Measurements from ENCODE around the gene TLL1. TPM values are rescaled to one million over a fixed set of nuclear protein-coding genes. Genes with fewer than 3 reads are reported as not detected.

Gene TLL1
- total and polyA plus RNA-seq, 2 donors (not counting 3 experiments of a cell fraction or from before 2014, with no cell fraction given) = 0.41 to 1.4 TPM

DNA sequence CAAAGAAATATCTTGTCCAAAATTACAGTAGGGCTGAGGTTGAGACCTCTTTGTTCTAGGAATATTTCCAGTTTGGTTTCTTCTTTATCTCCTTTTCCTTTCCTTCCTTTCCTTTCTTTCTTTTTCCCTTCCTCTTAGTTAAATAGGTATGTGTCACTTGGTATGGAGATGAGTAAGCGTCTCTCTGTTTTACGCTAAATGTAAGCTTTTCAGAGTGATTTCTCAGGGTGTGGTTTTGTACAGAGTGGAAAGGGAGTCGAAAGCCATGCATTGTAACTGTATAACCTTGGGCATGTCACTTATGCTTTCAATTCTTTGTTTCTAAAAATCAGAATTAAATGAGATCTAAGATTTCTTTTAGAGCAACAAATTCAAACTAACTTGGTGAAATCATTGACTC lies 54.8 kb downstream of the TLL1 start:
- CTCF ChIA-PET = interaction anchor here (1.7 kb wide), 1 partner anchor 435 kb away, joined by 3 read pairs; no protein-coding TSS in a partner anchor
- DNase-seq (ENCODE audit: low read depth, low spot score) (no peak), FAIRE-seq (no peak)
- intact Hi-C loops (cut with micrococcal nuclease) (no loop called here), dilution Hi-C loops (cut with MboI; ENCODE audit: extremely low pct_ligation_motif_present, low sequenced_read_pairs) (no loop called here)
- no peaks in the 10 kb centered on the region for H3K27me3 ChIP-seq (ENCODE audit: control insufficient read depth in 2 of 2, insufficient read depth in 2 of 2, low read length in 2 of 2)
- H3K27ac ChIP-seq (ENCODE audit: insufficient read depth, low read depth, low read length) = no peak overlapping the region
- TF ChIP-seq POLR2A (IDR thresholded peaks at IDR 0.05; ENCODE audit: low read depth, low read length) = no peak
- TF ChIP-seq JUN (IDR thresholded peaks at IDR 0.05; ENCODE audit: borderline replicate concordance, insufficient read depth, insufficient read length, low read depth) = no peak
- TF ChIP-seq FOS (IDR thresholded peaks at IDR 0.05; ENCODE audit: borderline replicate concordance, insufficient read depth, low read length) = peak; percentile 27
- TF ChIP-seq, protein P1, sequence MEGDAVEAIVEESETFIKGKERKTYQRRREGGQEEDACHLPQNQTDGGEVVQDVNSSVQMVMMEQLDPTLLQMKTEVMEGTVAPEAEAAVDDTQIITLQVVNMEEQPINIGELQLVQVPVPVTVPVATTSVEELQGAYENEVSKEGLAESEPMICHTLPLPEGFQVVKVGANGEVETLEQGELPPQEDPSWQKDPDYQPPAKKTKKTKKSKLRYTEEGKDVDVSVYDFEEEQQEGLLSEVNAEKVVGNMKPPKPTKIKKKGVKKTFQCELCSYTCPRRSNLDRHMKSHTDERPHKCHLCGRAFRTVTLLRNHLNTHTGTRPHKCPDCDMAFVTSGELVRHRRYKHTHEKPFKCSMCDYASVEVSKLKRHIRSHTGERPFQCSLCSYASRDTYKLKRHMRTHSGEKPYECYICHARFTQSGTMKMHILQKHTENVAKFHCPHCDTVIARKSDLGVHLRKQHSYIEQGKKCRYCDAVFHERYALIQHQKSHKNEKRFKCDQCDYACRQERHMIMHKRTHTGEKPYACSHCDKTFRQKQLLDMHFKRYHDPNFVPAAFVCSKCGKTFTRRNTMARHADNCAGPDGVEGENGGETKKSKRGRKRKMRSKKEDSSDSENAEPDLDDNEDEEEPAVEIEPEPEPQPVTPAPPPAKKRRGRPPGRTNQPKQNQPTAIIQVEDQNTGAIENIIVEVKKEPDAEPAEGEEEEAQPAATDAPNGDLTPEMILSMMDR (IDR thresholded peaks at IDR 0.05; ENCODE audit: extremely low read depth in 1 of 2, insufficient read depth in 1 of 2, low read depth in 1 of 2, low read length in 2 of 2) = no peak
- no peak overlapping the region for H3K9ac ChIP-seq (replicated peaks; ENCODE audit: extremely low read depth, insufficient read depth, low read length)
- no peaks in the 10 kb centered on the region for H4K20me1 ChIP-seq (replicated peaks; ENCODE audit: control insufficient read depth, extremely low read depth, insufficient read depth, low read length)
- H3K4me2 ChIP-seq (ENCODE audit: insufficient read depth, low read length) = no peak overlapping the region
- no peaks in the 10 kb centered on the region for H3K9me3 ChIP-seq (replicated peaks; ENCODE audit: control insufficient read depth, insufficient read depth, low read length)
- no peak overlapping the region for H3K4me3 ChIP-seq (replicated peaks in 1 of 3; ENCODE audit: insufficient read depth in 1 of 3, low read depth in 1 of 3, low read length in 3 of 3)
- H3K79me2 ChIP-seq (ENCODE audit: control insufficient read depth, insufficient read depth, low read length) = no peaks in the 10 kb centered on the region
- no peaks in the 10 kb centered on the region for H3K9me1 ChIP-seq (replicated peaks; ENCODE audit: control insufficient read depth, extremely low read depth, insufficient read depth, low read length)
- H2AFZ ChIP-seq (ENCODE audit: low read depth, low read length) = no peak overlapping the region
- peaks cover 20% of the 10 kb centered on the region for H3K4me1 ChIP-seq (ENCODE audit: control insufficient read depth, extremely low read depth, insufficient read depth, low read length)
- BruUV-seq (replicated peaks) = no TSS peak
- POLR2A ChIA-PET = no interaction called here
- no peaks in the 10 kb centered on the region for H3K36me3 ChIP-seq (ENCODE audit: control insufficient read depth in 2 of 2, extremely low read depth in 1 of 2, insufficient read depth in 2 of 2, low read length in 2 of 2)

DNA sequence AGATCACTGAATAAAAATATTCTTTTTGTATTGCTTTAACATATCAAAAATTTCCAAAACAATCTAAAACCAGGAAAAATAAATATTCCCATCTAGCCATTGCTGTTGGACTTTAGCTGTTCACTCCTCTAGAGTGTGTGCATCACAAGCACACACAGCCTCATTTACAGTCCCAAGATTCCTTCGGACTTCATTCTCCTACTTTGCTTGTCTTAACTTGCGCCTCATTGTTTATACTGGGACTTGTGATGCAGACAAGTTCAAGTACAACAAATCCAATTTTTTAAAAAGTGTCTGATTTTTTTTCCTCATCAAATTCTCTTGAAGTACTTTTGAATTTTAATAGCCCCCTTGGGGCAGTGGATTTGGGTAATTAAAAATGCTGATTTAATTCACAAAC lies 55.6 kb downstream of the TLL1 start:
- H3K27ac ChIP-seq (ENCODE audit: insufficient read depth, low read depth, low read length) = no peak overlapping the region
- BruUV-seq (replicated peaks) = no TSS peak
- no peaks in the 10 kb centered on the region for H4K20me1 ChIP-seq (replicated peaks; ENCODE audit: control insufficient read depth, extremely low read depth, insufficient read depth, low read length)
- peaks cover 20% of the 10 kb centered on the region for H3K4me1 ChIP-seq (ENCODE audit: control insufficient read depth, extremely low read depth, insufficient read depth, low read length)
- POLR2A ChIA-PET = no interaction called here
- H3K79me2 ChIP-seq (ENCODE audit: control insufficient read depth, insufficient read depth, low read length) = no peaks in the 10 kb centered on the region
- H2AFZ ChIP-seq (ENCODE audit: low read depth, low read length) = no peak overlapping the region
- DNase-seq (ENCODE audit: low read depth, low spot score) = no peak
- no peaks in the 10 kb centered on the region for H3K27me3 ChIP-seq (ENCODE audit: control insufficient read depth in 2 of 2, insufficient read depth in 2 of 2, low read length in 2 of 2)
- dilution Hi-C loops (cut with MboI; ENCODE audit: extremely low pct_ligation_motif_present, low sequenced_read_pairs) (no loop called here), intact Hi-C loops (cut with micrococcal nuclease) (no loop called here)
- H3K4me3 ChIP-seq (replicated peaks in 1 of 3; ENCODE audit: insufficient read depth in 1 of 3, low read depth in 1 of 3, low read length in 3 of 3) = no peak overlapping the region
- no peak overlapping the region for H3K9ac ChIP-seq (replicated peaks; ENCODE audit: extremely low read depth, insufficient read depth, low read length)
- no peak overlapping the region for H3K4me2 ChIP-seq (ENCODE audit: insufficient read depth, low read length)
- FAIRE-seq = no peak
- no peak for TF ChIP-seq EZH2 (IDR thresholded peaks at IDR 0.05; ENCODE audit: borderline replicate concordance, low read depth, low read length, severe bottlenecking)
- no peak for TF ChIP-seq POLR2AphosphoS5 (IDR thresholded peaks at IDR 0.05; ENCODE audit: insufficient read depth, low read depth, low read length)
- TF ChIP-seq, protein P1 (IDR thresholded peaks at IDR 0.05; ENCODE audit: extremely low read depth in 1 of 2, insufficient read depth in 1 of 2, low read depth in 1 of 2, low read length in 2 of 2) = no peak
- H3K36me3 ChIP-seq (ENCODE audit: control insufficient read depth in 2 of 2, extremely low read depth in 1 of 2, insufficient read depth in 2 of 2, low read length in 2 of 2) = no peaks in the 10 kb centered on the region
- CTCF ChIA-PET = interaction anchor here (1.7 kb wide), 1 partner anchor 435 kb away, joined by 3 read pairs; no protein-coding TSS in a partner anchor
- no peaks in the 10 kb centered on the region for H3K9me3 ChIP-seq (replicated peaks; ENCODE audit: control insufficient read depth, insufficient read depth, low read length)
- H3K9me1 ChIP-seq (replicated peaks; ENCODE audit: control insufficient read depth, extremely low read depth, insufficient read depth, low read length) = no peaks in the 10 kb centered on the region

All from endothelial cell of umbilical vein (primary cell).